ENCODE data around the gene SNX1. TPM values are rescaled to one million over a fixed set of nuclear protein-coding genes. Genes with fewer than 3 reads are reported as not detected.

The SNX1 gene
- total and polyA plus RNA-seq, 7 donors, result 36.4 to 102 (median 61.0) TPM

DNA sequence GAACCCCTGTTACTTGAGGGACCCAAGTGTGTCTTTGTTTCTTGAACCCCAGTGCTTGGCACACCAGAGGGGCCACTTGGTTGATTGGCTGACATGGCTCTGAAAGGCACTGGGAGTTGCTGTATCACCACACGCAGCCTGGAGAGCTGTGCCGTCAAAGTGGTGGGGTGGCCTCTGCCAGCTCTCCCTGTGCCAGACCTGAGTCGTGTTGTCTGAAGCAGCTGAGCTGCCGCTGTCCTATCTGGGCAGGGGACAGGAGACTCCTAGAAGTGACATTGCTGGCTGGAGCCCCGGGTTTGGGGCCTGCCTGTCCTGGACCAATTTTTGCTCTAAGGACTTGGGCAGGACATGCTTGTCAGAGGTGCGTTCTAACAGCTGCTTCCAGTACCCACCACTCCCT lies 50.3 kb downstream of the SNX1 start:
- intact Hi-C loops (cut with DNase I), result no loop called here
- Histone ChIP-seq H3K36me3 (ENCODE audit: insufficient read depth in 1 of 2, low read depth in 1 of 2) (peaks cover 0 to 49% of the 10 kb centered on the region in 2 donors), H3K9me3 (no peaks in the 10 kb centered on the region), H3K27me3 (ENCODE audit: insufficient read depth in 3 of 3, low read length in 2 of 3) (peaks cover 0 to 1% (median 0%) of the 10 kb centered on the region in 3 donors), H3K27ac (no peak overlapping the region), H3K4me3 (no peak overlapping the region), H3K4me1 (peaks cover under 1% of the 10 kb centered on the region)
- ATAC-seq (peak in 1 of 4 donors; percentile 32), DNase-seq (no peak)
- TF ChIP-seq, protein P1, sequence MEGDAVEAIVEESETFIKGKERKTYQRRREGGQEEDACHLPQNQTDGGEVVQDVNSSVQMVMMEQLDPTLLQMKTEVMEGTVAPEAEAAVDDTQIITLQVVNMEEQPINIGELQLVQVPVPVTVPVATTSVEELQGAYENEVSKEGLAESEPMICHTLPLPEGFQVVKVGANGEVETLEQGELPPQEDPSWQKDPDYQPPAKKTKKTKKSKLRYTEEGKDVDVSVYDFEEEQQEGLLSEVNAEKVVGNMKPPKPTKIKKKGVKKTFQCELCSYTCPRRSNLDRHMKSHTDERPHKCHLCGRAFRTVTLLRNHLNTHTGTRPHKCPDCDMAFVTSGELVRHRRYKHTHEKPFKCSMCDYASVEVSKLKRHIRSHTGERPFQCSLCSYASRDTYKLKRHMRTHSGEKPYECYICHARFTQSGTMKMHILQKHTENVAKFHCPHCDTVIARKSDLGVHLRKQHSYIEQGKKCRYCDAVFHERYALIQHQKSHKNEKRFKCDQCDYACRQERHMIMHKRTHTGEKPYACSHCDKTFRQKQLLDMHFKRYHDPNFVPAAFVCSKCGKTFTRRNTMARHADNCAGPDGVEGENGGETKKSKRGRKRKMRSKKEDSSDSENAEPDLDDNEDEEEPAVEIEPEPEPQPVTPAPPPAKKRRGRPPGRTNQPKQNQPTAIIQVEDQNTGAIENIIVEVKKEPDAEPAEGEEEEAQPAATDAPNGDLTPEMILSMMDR (IDR thresholded peaks at IDR 0.05), result no peak
- WGBS, 3 donors, result 42 to 61% (median 50%) methylated on average over 6 of the region's 6 CpGs

DNA sequence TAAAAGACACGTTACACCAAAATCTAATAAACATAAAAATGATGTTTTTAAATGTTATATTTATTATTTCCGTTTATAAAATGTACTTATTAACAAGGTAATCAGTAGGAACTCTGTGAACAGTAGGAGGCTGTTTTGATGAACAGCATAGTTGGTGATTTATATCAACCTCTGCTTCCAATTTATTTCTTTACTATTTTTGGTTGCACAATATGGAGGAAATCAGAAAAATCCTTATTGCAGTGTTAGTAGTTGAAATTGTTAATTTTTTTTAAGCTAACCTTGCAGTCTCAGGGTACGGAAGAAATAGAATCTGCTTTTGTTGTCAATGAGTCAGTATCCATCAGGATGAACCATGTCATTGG lies 50.7 kb downstream of the SNX1 start:
- TF ChIP-seq, protein P1 (IDR thresholded peaks at IDR 0.05), result no peak
- 88 to 97% (median 95%) methylated on average over 3 of the region's 3 CpGs for WGBS, 3 donors
- H3K4me1 ChIP-seq, result peaks cover 5% of the 10 kb centered on the region
- H3K36me3 ChIP-seq (ENCODE audit: insufficient read depth in 1 of 2, low read depth in 1 of 2), result peaks cover 0 to 44% of the 10 kb centered on the region in 2 donors
- H3K27me3 ChIP-seq (ENCODE audit: insufficient read depth in 3 of 3, low read length in 2 of 3), result peaks cover 0 to 4% (median 4%) of the 10 kb centered on the region in 3 donors
- no peak overlapping the region for H3K27ac ChIP-seq
- H3K9me3 ChIP-seq, result no peaks in the 10 kb centered on the region
- DNase-seq (no peak), ATAC-seq (no peak)
- no peak overlapping the region for H3K4me3 ChIP-seq
- intact Hi-C loops (cut with DNase I), result no loop called here

DNA sequence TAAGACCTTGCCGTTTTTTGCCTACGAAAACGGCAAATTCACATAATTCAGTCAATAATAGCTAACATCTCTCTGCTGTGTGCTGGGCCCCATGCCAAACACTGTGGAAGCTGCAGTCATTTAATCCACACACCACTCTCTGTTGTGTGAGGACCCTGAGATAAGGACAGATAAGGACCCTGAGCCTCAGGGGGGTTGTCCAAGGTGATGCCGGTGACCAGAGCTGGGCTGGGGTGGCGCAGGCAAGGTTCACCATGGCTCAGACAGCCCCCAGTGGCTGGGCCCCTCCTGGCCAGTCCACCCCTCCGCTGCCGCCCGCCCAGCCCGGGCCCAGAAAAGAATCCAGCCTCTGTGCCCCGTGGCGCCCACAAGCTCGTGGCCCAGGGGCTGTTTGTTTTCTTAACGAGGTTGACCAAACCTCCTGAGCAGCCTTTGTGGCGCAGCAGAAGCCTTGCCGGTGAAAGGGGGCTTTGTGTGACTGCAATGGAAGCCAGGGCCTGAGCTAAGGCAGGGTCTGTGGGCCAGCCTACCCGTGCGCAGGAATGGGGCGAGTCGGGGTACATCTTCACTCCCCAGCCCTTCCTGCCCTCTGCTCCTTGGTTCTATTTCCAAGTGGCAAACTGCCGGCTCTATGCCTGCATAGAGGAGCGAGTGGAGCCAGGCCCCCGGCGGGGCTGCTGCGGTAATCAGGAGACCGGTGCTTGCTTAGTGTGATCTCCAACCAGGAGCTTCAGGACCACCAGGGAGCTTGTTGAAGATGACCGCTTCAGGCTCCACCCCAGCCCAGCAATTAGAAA lies 51.3 kb downstream of the SNX1 start:
- Histone ChIP-seq H3K36me3 (ENCODE audit: insufficient read depth in 1 of 2, low read depth in 1 of 2) (peaks cover 0 to 38% of the 10 kb centered on the region in 2 donors), H3K27me3 (ENCODE audit: insufficient read depth in 3 of 3, low read length in 2 of 3) (peaks cover 0 to 10% (median 6%) of the 10 kb centered on the region in 3 donors), H3K4me3 (no peak overlapping the region), H3K27ac (no peak overlapping the region), H3K4me1 (peaks cover 11% of the 10 kb centered on the region), H3K9me3 (no peaks in the 10 kb centered on the region)
- no peak for ATAC-seq
- TF ChIP-seq, protein P1 (IDR thresholded peaks at IDR 0.05), result no peak
- intact Hi-C loops (cut with DNase I), result no loop called here
- no peak for DNase-seq
- 87 to 89% (median 88%) methylated on average over 26 of the region's 26 CpGs for WGBS, 3 donors

DNA sequence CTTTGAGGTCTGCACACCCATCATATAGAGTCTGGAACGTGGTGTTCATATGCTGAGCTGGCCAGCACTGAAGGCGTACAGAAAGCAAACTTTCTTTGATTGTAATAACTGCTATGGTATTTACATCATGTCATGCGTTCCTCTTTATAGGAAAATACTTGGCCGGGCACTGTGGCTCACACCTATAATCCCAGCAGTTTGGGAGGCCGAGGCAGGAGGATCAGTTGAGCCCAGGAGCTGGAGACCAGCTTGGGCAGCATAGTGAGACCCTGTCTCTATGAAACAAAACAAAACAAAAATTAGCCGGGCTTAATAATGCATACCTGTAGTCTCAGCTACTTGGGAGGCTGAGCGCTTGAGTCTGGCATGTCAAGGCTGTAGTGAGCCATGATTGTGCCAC lies 52.4 kb downstream of the SNX1 start:
- H3K4me1 ChIP-seq, result peaks cover 21% of the 10 kb centered on the region
- H3K27ac ChIP-seq, result no peak overlapping the region
- DNase-seq (no peak), ATAC-seq (no peak)
- intact Hi-C loops (cut with DNase I), result no loop called here
- TF ChIP-seq, protein P1 (IDR thresholded peaks at IDR 0.05), result no peak
- WGBS, 3 donors, result 83 to 85% (median 84%) methylated on average over 7 of the region's 7 CpGs
- no peak overlapping the region for H3K4me3 ChIP-seq
- peaks cover 0 to 15% (median 6%) of the 10 kb centered on the region in 3 donors for H3K27me3 ChIP-seq (ENCODE audit: insufficient read depth in 3 of 3, low read length in 2 of 3)
- H3K9me3 ChIP-seq, result no peaks in the 10 kb centered on the region
- H3K36me3 ChIP-seq (ENCODE audit: insufficient read depth in 1 of 2, low read depth in 1 of 2), result peaks cover 0 to 27% of the 10 kb centered on the region in 2 donors

Measured in psoas muscle (tissue), 8 donors.